AG04450 (cell line): ENCODE measurements around the gene ADAMTS16. TPM values are rescaled to one million over a fixed set of nuclear protein-coding genes. Genes with fewer than 3 reads are reported as not detected.

Experiments
- CTCF ChIA-PET: fragments of 300-600, 350-600 bp; formaldehyde crosslinking; extraction: SDS; loops from one replicate; lab custom pipeline; 2022; ENCODE audit warnings: antibody characterized with exemption, inconsistent platforms; lab: Charles Lee
- POLR2A ChIA-PET: fragments of 350-600 bp; formaldehyde crosslinking; extraction: SDS; loops from one replicate; lab custom pipeline; 2021; ENCODE audit warnings: antibody characterized with exemption, inconsistent platforms; lab: Yijun Ruan, JAX
- DNase-seq: peaks from one replicate; pipeline ENCODE4 v3.0.0-alpha.2; 2011; ENCODE audit warnings: low read depth, low spot score
- H3K27ac ChIP-seq: one replicate; pipeline ENCODE4 v1.5.1; 2012; ENCODE audit warnings: low read depth, low read length, control low read depth
- H3K27me3 ChIP-seq: one replicate; pipeline ENCODE4 v1.6.0; 2012; ENCODE audit warnings: low read length; ENCODE audit not compliant: control insufficient read depth, insufficient read depth
- H3K4me3 ChIP-seq: 2 replicates; pipeline ENCODE4 v1.5.1; 2011; ENCODE audit warnings: mild to moderate bottlenecking, low read depth, low read length, control low read depth
- H3K9me3 ChIP-seq: 2 replicates; pipeline ENCODE4 v1.5.1; 2012; ENCODE audit warnings: low read length; ENCODE audit not compliant: control insufficient read depth, insufficient read depth
- polyA plus RNA-seq: library from polyadenylated mRNA; depleted of rRNA; stranded (reverse); fragments of >200 nt; gene quantifications from 2 replicates; pipeline ENCODE4 v1.2.3, GENCODE V29; 2011
- TF ChIP-seq, protein P1 (sequence below): IDR thresholded peaks from 2 replicates; pipeline ENCODE4 v1.5.1; 2011; ENCODE audit warnings: low read depth, low read length, control low read depth, inconsistent platforms

The ADAMTS16 gene
- polyA plus RNA-seq, 1 experiment: 0.04 TPM

DNA sequence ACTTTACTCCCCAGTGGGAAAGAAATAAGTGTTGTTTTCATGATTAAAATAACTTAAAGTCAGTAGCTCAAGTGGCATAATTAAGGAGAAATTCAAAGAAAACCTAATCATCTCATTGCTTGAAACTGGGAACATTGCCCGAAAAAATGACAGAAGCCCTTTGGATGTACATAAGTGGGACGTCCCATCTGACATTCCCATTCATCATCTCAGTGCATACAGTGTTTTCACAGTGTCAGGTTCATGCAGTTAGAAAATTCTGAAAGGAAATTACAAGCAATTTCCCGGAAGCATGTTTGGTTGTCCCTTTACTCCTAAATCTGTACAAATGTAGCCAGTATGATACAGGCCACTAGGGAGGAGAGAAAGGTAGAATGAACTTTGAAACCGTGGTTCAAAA, 95.6 kb downstream of the ADAMTS16 start:
- POLR2A ChIA-PET: no interaction called here

DNA sequence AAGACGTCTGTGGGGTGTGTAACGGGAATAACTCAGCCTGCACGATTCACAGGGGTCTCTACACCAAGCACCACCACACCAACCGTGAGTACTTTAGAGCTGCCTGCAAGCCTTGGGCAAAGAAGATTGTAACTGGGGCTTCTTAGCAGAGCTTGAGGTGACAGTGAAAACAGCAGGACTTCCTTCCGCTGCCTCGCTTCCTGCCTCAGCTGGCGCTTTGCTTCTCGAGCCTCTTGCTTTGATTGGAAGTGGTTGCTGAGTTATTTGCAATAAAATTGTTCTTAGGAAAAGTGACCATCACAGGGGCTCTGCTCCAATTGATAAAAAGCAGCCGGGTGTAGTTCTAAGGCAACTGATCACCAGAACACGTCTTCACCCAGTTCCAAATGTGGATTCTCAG, 99.1 kb downstream of the ADAMTS16 start:
- TF ChIP-seq, protein P1, sequence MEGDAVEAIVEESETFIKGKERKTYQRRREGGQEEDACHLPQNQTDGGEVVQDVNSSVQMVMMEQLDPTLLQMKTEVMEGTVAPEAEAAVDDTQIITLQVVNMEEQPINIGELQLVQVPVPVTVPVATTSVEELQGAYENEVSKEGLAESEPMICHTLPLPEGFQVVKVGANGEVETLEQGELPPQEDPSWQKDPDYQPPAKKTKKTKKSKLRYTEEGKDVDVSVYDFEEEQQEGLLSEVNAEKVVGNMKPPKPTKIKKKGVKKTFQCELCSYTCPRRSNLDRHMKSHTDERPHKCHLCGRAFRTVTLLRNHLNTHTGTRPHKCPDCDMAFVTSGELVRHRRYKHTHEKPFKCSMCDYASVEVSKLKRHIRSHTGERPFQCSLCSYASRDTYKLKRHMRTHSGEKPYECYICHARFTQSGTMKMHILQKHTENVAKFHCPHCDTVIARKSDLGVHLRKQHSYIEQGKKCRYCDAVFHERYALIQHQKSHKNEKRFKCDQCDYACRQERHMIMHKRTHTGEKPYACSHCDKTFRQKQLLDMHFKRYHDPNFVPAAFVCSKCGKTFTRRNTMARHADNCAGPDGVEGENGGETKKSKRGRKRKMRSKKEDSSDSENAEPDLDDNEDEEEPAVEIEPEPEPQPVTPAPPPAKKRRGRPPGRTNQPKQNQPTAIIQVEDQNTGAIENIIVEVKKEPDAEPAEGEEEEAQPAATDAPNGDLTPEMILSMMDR: no peak
- CTCF ChIA-PET: no interaction called here

More for the DNA sequence above, 95.6 kb downstream of the ADAMTS16 start:
- Histone ChIP-seq H3K4me3 (no peak overlapping the region), H3K27ac (no peak overlapping the region), H3K9me3 (peaks cover 14% of the 10 kb centered on the region), H3K27me3 (no peaks in the 10 kb centered on the region)
- TF ChIP-seq, protein P1: no peak
- CTCF ChIA-PET: no interaction called here
- DNase-seq: no peak

DNA sequence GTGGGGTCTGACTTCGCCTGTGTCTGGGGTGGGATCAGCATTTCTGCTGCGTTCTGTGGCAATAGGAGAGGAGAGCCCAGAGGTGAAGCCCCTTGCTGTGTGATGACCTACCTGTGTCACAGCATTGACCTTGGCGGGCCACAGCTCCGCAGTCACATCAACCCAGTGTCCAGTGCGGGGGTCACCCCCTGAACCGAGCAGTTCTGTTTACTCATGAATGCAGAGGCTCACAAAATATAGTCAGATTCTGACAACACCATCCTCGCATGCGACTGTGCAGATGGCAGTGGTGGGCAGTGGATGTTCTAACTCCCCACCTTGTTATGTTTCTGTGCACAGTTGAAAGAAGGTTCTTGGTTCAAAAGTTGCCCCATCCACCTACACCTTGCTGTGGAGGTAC, 100.1 kb downstream of the ADAMTS16 start:
- no peak overlapping the region for H3K4me3 ChIP-seq
- ChIA-PET POLR2A (no interaction called here), CTCF (no interaction called here)

More for the DNA sequence above, 99.1 kb downstream of the ADAMTS16 start:
- H3K27me3 ChIP-seq: no peaks in the 10 kb centered on the region
- POLR2A ChIA-PET: no interaction called here
- no peak overlapping the region for H3K27ac ChIP-seq
- H3K9me3 ChIP-seq: peaks cover 10% of the 10 kb centered on the region
- no peak overlapping the region for H3K4me3 ChIP-seq
- DNase-seq: no peak

DNA sequence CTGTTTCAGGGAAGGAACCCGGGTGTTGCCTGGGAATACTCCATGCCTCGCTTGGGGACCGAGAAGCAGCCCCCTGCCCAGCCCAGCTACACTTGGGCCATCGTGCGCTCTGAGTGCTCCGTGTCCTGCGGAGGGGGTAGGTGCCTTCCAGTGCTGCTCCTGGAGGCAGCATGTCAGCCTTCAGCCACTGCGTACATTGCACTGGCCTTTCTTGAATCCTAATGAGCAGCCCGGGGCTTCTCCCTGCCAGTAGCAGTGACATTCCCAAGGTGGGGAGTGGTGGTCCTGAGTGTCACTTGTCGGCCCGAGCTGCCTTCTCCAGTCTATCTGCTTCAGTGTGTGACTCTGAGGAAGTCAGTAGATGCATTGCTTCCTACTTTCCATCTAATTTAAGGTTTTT, 101.9 kb downstream of the ADAMTS16 start:
- Histone ChIP-seq H3K27me3 (no peaks in the 10 kb centered on the region), H3K27ac (no peak overlapping the region), H3K9me3 (peaks cover 8% of the 10 kb centered on the region), H3K4me3 (no peak overlapping the region)
- no peak for DNase-seq
- CTCF ChIA-PET: no interaction called here
- TF ChIP-seq, protein P1: no peak
- POLR2A ChIA-PET: no interaction called here

More for the DNA sequence above, 100.1 kb downstream of the ADAMTS16 start:
- DNase-seq: no peak
- TF ChIP-seq, protein P1: no peak
- H3K9me3 ChIP-seq: peaks cover 8% of the 10 kb centered on the region
- H3K27me3 ChIP-seq: no peaks in the 10 kb centered on the region
- H3K27ac ChIP-seq: no peak overlapping the region

DNA sequence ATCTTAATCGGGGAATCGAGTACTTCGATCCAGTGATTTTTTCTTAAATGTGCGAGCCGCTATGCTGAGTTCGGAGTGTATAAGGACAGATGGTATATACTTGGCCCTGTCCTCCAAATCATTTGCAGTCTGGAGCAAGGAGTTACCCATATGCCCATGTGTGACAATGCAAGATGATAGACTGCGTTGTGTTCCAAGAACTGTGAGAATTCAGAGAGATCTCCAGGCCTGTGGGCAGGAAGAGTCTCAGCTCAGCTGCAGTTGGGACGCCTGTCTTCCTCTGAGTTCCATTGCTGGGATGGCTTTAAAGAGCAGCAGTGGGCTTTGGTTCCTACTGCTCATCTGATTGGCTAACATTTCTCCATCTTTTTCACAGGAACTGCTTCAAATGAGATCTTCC, 106.6 kb downstream of the ADAMTS16 start:
- H3K9me3 ChIP-seq: peaks cover 16% of the 10 kb centered on the region
- ChIA-PET POLR2A (no interaction called here), CTCF (no interaction called here)
- H3K27ac ChIP-seq: no peak overlapping the region
- no peaks in the 10 kb centered on the region for H3K27me3 ChIP-seq
- H3K4me3 ChIP-seq: no peak overlapping the region
- TF ChIP-seq, protein P1: no peak
- DNase-seq: no peak
